Esophagus (tissue), 2 donors: ENCODE data around the gene CYP2B6. TPM values are rescaled to one million over a fixed set of nuclear protein-coding genes. Genes with fewer than 3 reads are reported as not detected.
"Not testable (repeated sequence)": the region's sequence is repeated elsewhere in the genome, so short reads cannot be mapped to it uniquely, and the experiment has no call there.

Experiments used
- H3K27ac ChIP-seq, 2 donors: one replicate each; pipeline ENCODE4 v1.5.1; 2013; ENCODE audit warnings: low read depth in 2 of 2, mild to moderate bottlenecking in 2 of 2, inconsistent platforms in 1 of 2, low read length in 1 of 2, moderate library complexity in 1 of 2
- H3K27me3 ChIP-seq, 2 donors: one replicate each; pipeline ENCODE4 v1.6.1; 2013; ENCODE audit warnings: low read length in 2 of 2, control low read depth in 1 of 2, mild to moderate bottlenecking in 1 of 2; ENCODE audit not compliant: insufficient read depth in 2 of 2, control insufficient read depth in 1 of 2
- H3K36me3 ChIP-seq, 2 donors: one replicate each; pipeline ENCODE4 v1.6.1; 2013; ENCODE audit warnings: low read length in 1 of 2; ENCODE audit not compliant: control insufficient read depth in 2 of 2, insufficient read depth in 2 of 2
- H3K4me1 ChIP-seq, 2 donors: one replicate each; pipeline ENCODE4 v1.6.1; 2013; ENCODE audit warnings: low read length in 1 of 2; ENCODE audit not compliant: control insufficient read depth in 2 of 2, insufficient read depth in 2 of 2
- H3K4me3 ChIP-seq, 2 donors: one replicate each; pipeline ENCODE4 v1.5.1; 2013; ENCODE audit warnings: low read length in 2 of 2, mild to moderate bottlenecking in 2 of 2, low read depth in 1 of 2, moderate library complexity in 1 of 2
- H3K9me3 ChIP-seq, 2 donors: one replicate each; pipeline ENCODE4 v1.6.1; 2013; ENCODE audit warnings: mild to moderate bottlenecking in 2 of 2, low read depth in 1 of 2, low read length in 1 of 2, moderate library complexity in 1 of 2; ENCODE audit not compliant: control insufficient read depth in 2 of 2, insufficient read depth in 1 of 2
- WGBS, 2 donors: extraction: QIAGEN DNeasy Blood & Tissue Kit; methylation state at CpG; one replicate each; pipeline ENCODE4 v1.1.7; 2013; 5-methylcytosine and 5-hydroxymethylcytosine counted together
- polyA plus RNA-seq, 2 donors: library from polyadenylated mRNA; stranded (reverse); fragments of 200-250 nt; gene quantifications; one replicate each; pipeline ENCODE4 v1.2.3, GENCODE V29; 2013
- donor health status: healthy with polysubstance abuse.
- donor health status: Bipolar disorder and iron deficiency.

The CYP2B6 gene
- polyA plus RNA-seq, 2 donors, result not detected

- H3K9me3 ChIP-seq, result peaks cover 0 to 3% of the 10 kb centered on the region in 2 donors
- no peaks in the 10 kb centered on the region for H3K4me1 ChIP-seq
These were observed 30.3 kb upstream of the CYP2B6 start for GRCh38 chr19:40960780-40961179.

GRCh38 chr19:40962460-40962961 is 28.6 kb upstream of the CYP2B6 start:
- Histone ChIP-seq H3K36me3 (no peaks in the 10 kb centered on the region), H3K27me3 (no peaks in the 10 kb centered on the region), H3K27ac (no peak overlapping the region), H3K4me1 (no peaks in the 10 kb centered on the region), H3K4me3 (no peak overlapping the region), H3K9me3 (peaks cover 0 to 2% of the 10 kb centered on the region in 2 donors)
- WGBS, 2 donors, result 41 to 49% methylated on average over 3 of the region's 3 CpGs

More at GRCh38 chr19:40960780-40961179, 30.3 kb upstream of the CYP2B6 start:
- H3K27me3 ChIP-seq, result no peaks in the 10 kb centered on the region
- no peaks in the 10 kb centered on the region for H3K36me3 ChIP-seq
- H3K27ac ChIP-seq, result no peak overlapping the region
- no peak overlapping the region for H3K4me3 ChIP-seq

GRCh38 chr19:40964361-40964760 is 26.7 kb upstream of the CYP2B6 start:
- not testable (repeated sequence) for H3K4me1 ChIP-seq, H3K27me3 ChIP-seq, H3K4me3 ChIP-seq, H3K9me3 ChIP-seq, H3K36me3 ChIP-seq, H3K27ac ChIP-seq
- WGBS, 2 donors, result 82 to 84% methylated on average over 3 of the region's 3 CpGs

- H3K4me3 ChIP-seq, H3K27ac ChIP-seq, H3K36me3 ChIP-seq, H3K4me1 ChIP-seq, H3K27me3 ChIP-seq, H3K9me3 ChIP-seq: not testable (repeated sequence)
- WGBS, 2 donors, result 95 to 97% methylated on average over 11 to 21 of the region's 35 CpGs
These were observed 25.7 kb upstream of the CYP2B6 start for GRCh38 chr19:40965351-40965750.

- H3K27me3 ChIP-seq, result not testable (repeated sequence)
- 84 to 100% methylated on average over 13 to 25 of the region's 25 CpGs for WGBS, 2 donors
These were observed 24.5 kb upstream of the CYP2B6 start for GRCh38 chr19:40966591-40966990.

GRCh38 chr19:40968065-40968464 is 23.0 kb upstream of the CYP2B6 start:
- not testable (repeated sequence) for H3K27ac ChIP-seq, H3K27me3 ChIP-seq, H3K36me3 ChIP-seq, H3K4me3 ChIP-seq, H3K9me3 ChIP-seq, H3K4me1 ChIP-seq
- WGBS, 2 donors, result 95 to 100% methylated on average over 3 of the region's 3 CpGs

More at GRCh38 chr19:40966591-40966990, 24.5 kb upstream of the CYP2B6 start:
- not testable (repeated sequence) for H3K27ac ChIP-seq, H3K36me3 ChIP-seq, H3K4me1 ChIP-seq, H3K4me3 ChIP-seq, H3K9me3 ChIP-seq

GRCh38 chr19:40969721-40970120 is 21.4 kb upstream of the CYP2B6 start:
- H3K4me1 ChIP-seq, H3K27me3 ChIP-seq, H3K36me3 ChIP-seq, H3K27ac ChIP-seq, H3K4me3 ChIP-seq, H3K9me3 ChIP-seq: not testable (repeated sequence)
- 76 to 84% methylated on average over 4 of the region's 4 CpGs for WGBS, 2 donors

- not testable (repeated sequence) for H3K4me1 ChIP-seq, H3K27ac ChIP-seq, H3K4me3 ChIP-seq, H3K36me3 ChIP-seq, H3K9me3 ChIP-seq, H3K27me3 ChIP-seq
- WGBS, 2 donors, result 58 to 64% methylated on average over 6 of the region's 6 CpGs
These were observed 20.4 kb upstream of the CYP2B6 start for GRCh38 chr19:40970396-40971345.

GRCh38 chr19:40974633-40975037 is 16.4 kb upstream of the CYP2B6 start:
- Histone ChIP-seq H3K27me3 (no peaks in the 10 kb centered on the region), H3K4me1 (no peaks in the 10 kb centered on the region), H3K4me3 (no peak overlapping the region), H3K27ac (no peak overlapping the region), H3K9me3 (no peaks in the 10 kb centered on the region), H3K36me3 (no peaks in the 10 kb centered on the region)
- WGBS, 2 donors, result 17 to 19% methylated on average over 4 of the region's 4 CpGs

GRCh38 chr19:40976134-40976533 is 14.9 kb upstream of the CYP2B6 start:
- no peaks in the 10 kb centered on the region for H3K4me1 ChIP-seq
- WGBS, 2 donors, result 60 to 67% methylated on average over 4 of the region's 4 CpGs
- no peak overlapping the region for H3K4me3 ChIP-seq
- H3K27ac ChIP-seq, result no peak overlapping the region
- H3K36me3 ChIP-seq, result no peaks in the 10 kb centered on the region
- H3K27me3 ChIP-seq, result no peaks in the 10 kb centered on the region
- no peaks in the 10 kb centered on the region for H3K9me3 ChIP-seq
